ENCODE measurements around the gene GPX4.

DNA sequence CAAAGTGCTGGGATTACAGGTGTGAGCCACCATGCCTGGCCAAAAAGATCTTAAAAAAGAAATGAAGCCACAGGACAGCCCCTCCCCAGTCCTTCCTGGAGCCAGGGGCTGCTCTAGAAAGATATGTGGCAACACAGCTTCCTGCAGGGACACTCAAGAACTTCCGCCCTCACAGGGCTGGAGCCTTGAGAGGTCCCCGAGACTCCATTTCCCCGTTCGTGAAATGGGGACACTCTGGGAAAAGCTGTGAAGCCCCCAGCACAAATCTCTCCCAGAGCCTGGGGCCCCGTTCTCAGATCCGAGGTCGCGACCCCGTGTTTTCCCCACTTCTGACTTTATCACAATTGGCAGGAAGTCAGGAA is 2.5 kb upstream of the GPX4 start:
- TF ChIP-seq, protein P1, sequence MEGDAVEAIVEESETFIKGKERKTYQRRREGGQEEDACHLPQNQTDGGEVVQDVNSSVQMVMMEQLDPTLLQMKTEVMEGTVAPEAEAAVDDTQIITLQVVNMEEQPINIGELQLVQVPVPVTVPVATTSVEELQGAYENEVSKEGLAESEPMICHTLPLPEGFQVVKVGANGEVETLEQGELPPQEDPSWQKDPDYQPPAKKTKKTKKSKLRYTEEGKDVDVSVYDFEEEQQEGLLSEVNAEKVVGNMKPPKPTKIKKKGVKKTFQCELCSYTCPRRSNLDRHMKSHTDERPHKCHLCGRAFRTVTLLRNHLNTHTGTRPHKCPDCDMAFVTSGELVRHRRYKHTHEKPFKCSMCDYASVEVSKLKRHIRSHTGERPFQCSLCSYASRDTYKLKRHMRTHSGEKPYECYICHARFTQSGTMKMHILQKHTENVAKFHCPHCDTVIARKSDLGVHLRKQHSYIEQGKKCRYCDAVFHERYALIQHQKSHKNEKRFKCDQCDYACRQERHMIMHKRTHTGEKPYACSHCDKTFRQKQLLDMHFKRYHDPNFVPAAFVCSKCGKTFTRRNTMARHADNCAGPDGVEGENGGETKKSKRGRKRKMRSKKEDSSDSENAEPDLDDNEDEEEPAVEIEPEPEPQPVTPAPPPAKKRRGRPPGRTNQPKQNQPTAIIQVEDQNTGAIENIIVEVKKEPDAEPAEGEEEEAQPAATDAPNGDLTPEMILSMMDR (conservative IDR thresholded peaks at IDR 0.05; ENCODE audit: low read depth in 2 of 2), result no peak
- TF ChIP-seq POLR2AphosphoS5 (IDR thresholded peaks at IDR 0.05; ENCODE audit: low read depth), result no peak
- TF ChIP-seq EZH2phosphoT487 (IDR thresholded peaks at IDR 0.05; ENCODE audit: unreplicated experiment), result no peak
- no peak for TF ChIP-seq EZH2 (IDR thresholded peaks at IDR 0.05; ENCODE audit: low read depth, unreplicated experiment)
